Measurements from ENCODE around the gene SPAG16.

GRCh38 chr2:213959589-213959988 is 675.3 kb downstream of the SPAG16 start:
- TF ChIP-seq CTCF (IDR thresholded peaks at IDR 0.05; ENCODE audit: insufficient read depth, low read length) (no peak), REST (IDR thresholded peaks at IDR 0.05; ENCODE audit: insufficient replicate concordance, low read depth) (no peak)

Measured in HL-60 (cell line).